ENCODE measurements around the gene MBTPS1. TPM values are rescaled to one million over a fixed set of nuclear protein-coding genes. Genes with fewer than 3 reads are reported as not detected.

Gene MBTPS1
- total RNA-seq, 1 experiment from 2014 or later: 56.1 TPM

GRCh38 chr16:84093120-84093878 lies 23.4 kb downstream of the MBTPS1 start:
- ATAC-seq (no peak), DNase-seq (no peak)
- Histone ChIP-seq H3K4me1 (ENCODE audit: insufficient read depth, low read length) (peaks cover 15% of the 10 kb centered on the region), H3K4me3 (ENCODE audit: low read length) (no peak overlapping the region), H3K9me3 (ENCODE audit: low read length) (no peaks in the 10 kb centered on the region), H3K27ac (ENCODE audit: low read length) (no peak overlapping the region), H3K4me2 (ENCODE audit: low read length) (no peak overlapping the region), H3K36me3 (ENCODE audit: low read depth, low read length) (peaks cover 10% of the 10 kb centered on the region; the same call in 1 of the 2 replicates), H4K20me1 (ENCODE audit: low read length) (no peaks in the 10 kb centered on the region), H3K9ac (ENCODE audit: low read length) (no peak overlapping the region), H3K79me2 (ENCODE audit: low read length) (peaks cover 7% of the 10 kb centered on the region), H3K9me2 (replicated peaks; ENCODE audit: low read length) (no peaks in the 10 kb centered on the region), H3K27me3 (ENCODE audit: low read length) (no peaks in the 10 kb centered on the region), H3F3A (ENCODE audit: low read length, unreplicated experiment) (no peaks in the 10 kb centered on the region), H2AFZ (ENCODE audit: low read length) (no peak overlapping the region)
- no peak for TF ChIP-seq EZH2 (IDR thresholded peaks at IDR 0.05; ENCODE audit: low read length, unreplicated experiment)
- TF ChIP-seq CTCF (conservative IDR thresholded peaks at IDR 0.05; ENCODE audit: low read depth, low read length): no peak
- no peak for TF ChIP-seq EZH2phosphoT487 (IDR thresholded peaks at IDR 0.05; ENCODE audit: borderline replicate concordance, low read length)
- intact Hi-C loops (cut with micrococcal nuclease): no loop called here
- ChIA-PET CTCF (no interaction called here), POLR2A (ENCODE audit: unreplicated experiment) (no interaction called here)
- BruUV-seq (replicated peaks): no TSS peak

GRCh38 chr16:84091460-84091859 lies 25.3 kb downstream of the MBTPS1 start:
- H3K27ac ChIP-seq (ENCODE audit: low read length): no peak overlapping the region
- H3K9me3 ChIP-seq (ENCODE audit: low read length): no peaks in the 10 kb centered on the region
- DNase-seq (no peak), ATAC-seq (no peak)
- TF ChIP-seq EZH2 (IDR thresholded peaks at IDR 0.05; ENCODE audit: low read length, unreplicated experiment) (no peak), CTCF (conservative IDR thresholded peaks at IDR 0.05; ENCODE audit: low read depth, low read length) (no peak), EZH2phosphoT487 (IDR thresholded peaks at IDR 0.05; ENCODE audit: borderline replicate concordance, low read length) (no peak)
- ChIA-PET CTCF (no interaction called here), POLR2A (ENCODE audit: unreplicated experiment) (no interaction called here)
- H3K9me2 ChIP-seq (replicated peaks; ENCODE audit: low read length): no peaks in the 10 kb centered on the region
- H3K9ac ChIP-seq (ENCODE audit: low read length): no peak overlapping the region
- no peaks in the 10 kb centered on the region for H4K20me1 ChIP-seq (ENCODE audit: low read length)
- peaks cover 5% of the 10 kb centered on the region for H3K4me1 ChIP-seq (ENCODE audit: insufficient read depth, low read length)
- H2AFZ ChIP-seq (ENCODE audit: low read length): no peak overlapping the region
- no TSS peak for BruUV-seq (replicated peaks)
- no peak overlapping the region for H3K4me2 ChIP-seq (ENCODE audit: low read length)
- H3K79me2 ChIP-seq (ENCODE audit: low read length): peaks cover 4% of the 10 kb centered on the region
- intact Hi-C loops (cut with micrococcal nuclease): no loop called here
- H3K27me3 ChIP-seq (ENCODE audit: low read length): no peaks in the 10 kb centered on the region
- peaks cover 12% of the 10 kb centered on the region; the same call in 1 of the 2 replicates for H3K36me3 ChIP-seq (ENCODE audit: low read depth, low read length)
- H3K4me3 ChIP-seq (ENCODE audit: low read length): no peak overlapping the region
- H3F3A ChIP-seq (ENCODE audit: low read length, unreplicated experiment): no peaks in the 10 kb centered on the region

- CTCF ChIA-PET: no interaction called here
- no TSS peak for BruUV-seq (replicated peaks)
Measured at GRCh38 chr16:84090211-84090610, 26.5 kb downstream of the MBTPS1 start.

More at GRCh38 chr16:84090211-84090610, 26.5 kb downstream of the MBTPS1 start:
- TF ChIP-seq EZH2phosphoT487 (IDR thresholded peaks at IDR 0.05; ENCODE audit: borderline replicate concordance, low read length) (no peak), CTCF (conservative IDR thresholded peaks at IDR 0.05; ENCODE audit: low read depth, low read length) (no peak), EZH2 (IDR thresholded peaks at IDR 0.05; ENCODE audit: low read length, unreplicated experiment) (no peak)
- Histone ChIP-seq H3K79me2 (ENCODE audit: low read length) (no peaks in the 10 kb centered on the region), H3K36me3 (ENCODE audit: low read depth, low read length) (peaks cover 12% of the 10 kb centered on the region; the same call in 1 of the 2 replicates), H3K27ac (ENCODE audit: low read length) (no peak overlapping the region), H4K20me1 (ENCODE audit: low read length) (no peaks in the 10 kb centered on the region), H2AFZ (ENCODE audit: low read length) (no peak overlapping the region), H3K9me3 (ENCODE audit: low read length) (no peaks in the 10 kb centered on the region), H3K27me3 (ENCODE audit: low read length) (no peaks in the 10 kb centered on the region), H3K4me2 (ENCODE audit: low read length) (no peak overlapping the region), H3K9ac (ENCODE audit: low read length) (no peak overlapping the region), H3K4me1 (ENCODE audit: insufficient read depth, low read length) (no peaks in the 10 kb centered on the region), H3K9me2 (replicated peaks; ENCODE audit: low read length) (no peaks in the 10 kb centered on the region), H3K4me3 (ENCODE audit: low read length) (no peak overlapping the region), H3F3A (ENCODE audit: low read length, unreplicated experiment) (no peaks in the 10 kb centered on the region)
- no peak for ATAC-seq
- intact Hi-C loops (cut with micrococcal nuclease): no loop called here
- DNase-seq: no peak
- POLR2A ChIA-PET (ENCODE audit: unreplicated experiment): no interaction called here
